Panc1 (cell line): ENCODE data around the gene KIF26A. TPM values are rescaled to one million over a fixed set of nuclear protein-coding genes. Genes with fewer than 3 reads are reported as not detected.

Source experiments
- ATAC-seq: fragments of 200-7000 bp; cut with Tn5 transposase; 2 replicates; pipeline ENCODE4 v1.9.1; 2020; ENCODE audit warnings: mild to moderate bottlenecking, moderate library complexity
- BruUV-seq: library from RNA; stranded (reverse); fragments of 400-500 nt; replicated peaks from 2 replicates; lab custom pipeline; 2021; lab: Mats Ljungman, UMichigan
- CTCF ChIA-PET: fragments of 300-600 bp; sonication (Branson Sonifier 250); formaldehyde crosslinking; loops from one replicate; lab custom pipeline; 2022; ENCODE audit warnings: antibody characterized with exemption; lab: Charles Lee
- POLR2A ChIA-PET: fragments of 300-600 bp; sonication (Branson Sonifier 250); formaldehyde crosslinking; loops from one replicate; lab custom pipeline; 2022; ENCODE audit warnings: antibody characterized with exemption; lab: Charles Lee
- DNase-seq: peaks from one replicate; pipeline ENCODE4 v3.0.0-alpha.2; 2010; ENCODE audit warnings: low read depth, low spot score
- H3K27ac ChIP-seq: 2 replicates; pipeline ENCODE4 v1.5.1; 2011; ENCODE audit warnings: mild to moderate bottlenecking, low read length, inconsistent platforms
- H3K27me3 ChIP-seq: fragments of 200-500 bp; sonication (Bioruptor generic); 2 replicates; pipeline ENCODE4 v1.6.0; 2014; ENCODE audit warnings: low read length, inconsistent platforms; ENCODE audit not compliant: control insufficient read depth, insufficient read depth
- H3K36me3 ChIP-seq: fragments of 200-500 bp; sonication (Bioruptor generic); 2 replicates; pipeline ENCODE4 v1.5.1; 2014; ENCODE audit warnings: inconsistent platforms, mild to moderate bottlenecking, low read length, moderate library complexity; ENCODE audit not compliant: control insufficient read depth, insufficient read depth
- H3K4me1 ChIP-seq: 2 replicates; pipeline ENCODE4 v1.5.1; 2011; ENCODE audit warnings: inconsistent platforms, mild to moderate bottlenecking, low read length, moderate library complexity; ENCODE audit not compliant: control insufficient read depth, insufficient read depth
- H3K4me3 ChIP-seq, 2 experiments: 2 replicates each; pipeline ENCODE4 v1.5.1; 2011 to 2012; ENCODE audit warnings: low read depth in 2 of 2, low read length in 2 of 2, mild to moderate bottlenecking in 2 of 2, inconsistent platforms in 1 of 2, moderate library complexity in 1 of 2
- H3K9me3 ChIP-seq: fragments of 200-500 bp; sonication (Bioruptor generic); 2 replicates; pipeline ENCODE4 v1.5.1; 2014; ENCODE audit warnings: low read depth, mild to moderate bottlenecking, inconsistent platforms, low read length, moderate library complexity; ENCODE audit not compliant: control insufficient read depth, insufficient read depth
- POLR2AphosphoS5 ChIP-seq: IDR thresholded peaks from 2 replicates; pipeline ENCODE4 v1.6.1; 2012; ENCODE audit warnings: mild to moderate bottlenecking, low read depth, low read length, moderate library complexity
- SIN3A ChIP-seq: IDR thresholded peaks from 2 replicates; pipeline ENCODE4 v1.6.1; 2012; ENCODE audit warnings: low read depth, mild to moderate bottlenecking, low read length, moderate library complexity, borderline replicate concordance; ENCODE audit not compliant: insufficient read depth
- TCF7L2 ChIP-seq: IDR thresholded peaks from 2 replicates; pipeline ENCODE4 v1.6.1; 2011; ENCODE audit warnings: mild to moderate bottlenecking, low read depth, low read length, inconsistent platforms
- in situ Hi-C: cut with HindIII; loops from 2 replicates; pipeline ENCODE4 v1.10.0; 2016; ENCODE audit warnings: low sequenced_read_pairs, low pct_unique_long_range_greater_than_20kb
- intact Hi-C: fragments of 100-400 bp; cut with micrococcal nuclease; formaldehyde crosslinking; loops from one replicate; pipeline ENCODE4 v1.10.0; 2022; ENCODE audit not compliant: unreplicated experiment
- total RNA-seq: library from RNA; stranded (reverse); gene quantifications from one replicate; pipeline ENCODE4 v1.2.1, GENCODE V29; 2021; ENCODE audit not compliant: unreplicated experiment
- TF ChIP-seq, protein P1 (sequence below): fragments of 450-650 bp; IDR thresholded peaks from 2 replicates; pipeline ENCODE4 v1.5.1; 2017; ENCODE audit warnings: mild to moderate bottlenecking
- TF ChIP-seq, protein P2 (sequence below), 2 experiments: IDR thresholded peaks; 2 replicates each; pipeline ENCODE4 v1.6.1; 2011 to 2012; ENCODE audit warnings: low read depth in 2 of 2, control low read depth in 1 of 2, low read length in 1 of 2, mild to moderate bottlenecking in 1 of 2, moderate library complexity in 1 of 2; ENCODE audit not compliant: insufficient read depth in 1 of 2

KIF26A gene
- total RNA-seq, 1 experiment from 2014 or later: 4.4 TPM

DNA sequence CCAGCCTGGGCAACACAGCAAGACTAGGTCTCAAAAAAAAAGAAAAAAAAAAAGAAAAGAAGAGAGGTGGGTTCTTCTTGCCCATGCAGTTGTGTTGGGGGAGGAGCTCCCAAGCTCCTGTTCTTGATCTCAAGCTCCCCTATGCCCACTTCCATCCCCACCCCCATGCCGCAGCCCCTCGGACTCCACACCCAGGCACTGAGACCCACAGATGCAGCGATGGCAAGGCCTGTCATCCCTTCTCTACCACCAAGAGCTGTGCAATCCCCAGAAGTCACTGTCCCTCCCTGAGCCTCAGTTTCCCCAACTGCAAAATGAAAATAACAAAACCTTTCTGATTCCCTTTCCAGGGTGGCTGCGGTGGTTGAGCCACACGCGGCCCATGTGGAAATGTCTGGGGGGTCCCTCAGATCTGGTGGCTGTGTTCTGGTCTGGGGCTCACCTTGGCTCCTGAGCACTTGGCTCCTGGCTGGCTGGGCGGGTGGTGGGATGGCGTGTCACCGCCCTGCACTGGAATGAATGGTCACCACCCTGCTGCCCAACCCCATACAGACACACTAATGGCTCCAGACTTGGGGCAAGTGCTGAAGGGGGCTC is 22.6 kb upstream of the KIF26A start:
- ChIA-PET CTCF (no interaction called here), POLR2A (interaction anchor here (0.6 kb wide), 1 partner anchor 327 kb away, joined by 6 read pairs; no protein-coding TSS in a partner anchor)
- no peaks in the 10 kb centered on the region for H3K4me1 ChIP-seq
- H3K9me3 ChIP-seq: no peaks in the 10 kb centered on the region
- BruUV-seq: no TSS peak
- H3K27me3 ChIP-seq: no peaks in the 10 kb centered on the region; the same call in 1 of the 2 replicates
- intact Hi-C loops: no loop called here
- no peaks in the 10 kb centered on the region; the same call in 1 of the 2 replicates for H3K36me3 ChIP-seq
- TF ChIP-seq, protein P1, sequence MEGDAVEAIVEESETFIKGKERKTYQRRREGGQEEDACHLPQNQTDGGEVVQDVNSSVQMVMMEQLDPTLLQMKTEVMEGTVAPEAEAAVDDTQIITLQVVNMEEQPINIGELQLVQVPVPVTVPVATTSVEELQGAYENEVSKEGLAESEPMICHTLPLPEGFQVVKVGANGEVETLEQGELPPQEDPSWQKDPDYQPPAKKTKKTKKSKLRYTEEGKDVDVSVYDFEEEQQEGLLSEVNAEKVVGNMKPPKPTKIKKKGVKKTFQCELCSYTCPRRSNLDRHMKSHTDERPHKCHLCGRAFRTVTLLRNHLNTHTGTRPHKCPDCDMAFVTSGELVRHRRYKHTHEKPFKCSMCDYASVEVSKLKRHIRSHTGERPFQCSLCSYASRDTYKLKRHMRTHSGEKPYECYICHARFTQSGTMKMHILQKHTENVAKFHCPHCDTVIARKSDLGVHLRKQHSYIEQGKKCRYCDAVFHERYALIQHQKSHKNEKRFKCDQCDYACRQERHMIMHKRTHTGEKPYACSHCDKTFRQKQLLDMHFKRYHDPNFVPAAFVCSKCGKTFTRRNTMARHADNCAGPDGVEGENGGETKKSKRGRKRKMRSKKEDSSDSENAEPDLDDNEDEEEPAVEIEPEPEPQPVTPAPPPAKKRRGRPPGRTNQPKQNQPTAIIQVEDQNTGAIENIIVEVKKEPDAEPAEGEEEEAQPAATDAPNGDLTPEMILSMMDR: no peak
- TF ChIP-seq, protein P2, sequence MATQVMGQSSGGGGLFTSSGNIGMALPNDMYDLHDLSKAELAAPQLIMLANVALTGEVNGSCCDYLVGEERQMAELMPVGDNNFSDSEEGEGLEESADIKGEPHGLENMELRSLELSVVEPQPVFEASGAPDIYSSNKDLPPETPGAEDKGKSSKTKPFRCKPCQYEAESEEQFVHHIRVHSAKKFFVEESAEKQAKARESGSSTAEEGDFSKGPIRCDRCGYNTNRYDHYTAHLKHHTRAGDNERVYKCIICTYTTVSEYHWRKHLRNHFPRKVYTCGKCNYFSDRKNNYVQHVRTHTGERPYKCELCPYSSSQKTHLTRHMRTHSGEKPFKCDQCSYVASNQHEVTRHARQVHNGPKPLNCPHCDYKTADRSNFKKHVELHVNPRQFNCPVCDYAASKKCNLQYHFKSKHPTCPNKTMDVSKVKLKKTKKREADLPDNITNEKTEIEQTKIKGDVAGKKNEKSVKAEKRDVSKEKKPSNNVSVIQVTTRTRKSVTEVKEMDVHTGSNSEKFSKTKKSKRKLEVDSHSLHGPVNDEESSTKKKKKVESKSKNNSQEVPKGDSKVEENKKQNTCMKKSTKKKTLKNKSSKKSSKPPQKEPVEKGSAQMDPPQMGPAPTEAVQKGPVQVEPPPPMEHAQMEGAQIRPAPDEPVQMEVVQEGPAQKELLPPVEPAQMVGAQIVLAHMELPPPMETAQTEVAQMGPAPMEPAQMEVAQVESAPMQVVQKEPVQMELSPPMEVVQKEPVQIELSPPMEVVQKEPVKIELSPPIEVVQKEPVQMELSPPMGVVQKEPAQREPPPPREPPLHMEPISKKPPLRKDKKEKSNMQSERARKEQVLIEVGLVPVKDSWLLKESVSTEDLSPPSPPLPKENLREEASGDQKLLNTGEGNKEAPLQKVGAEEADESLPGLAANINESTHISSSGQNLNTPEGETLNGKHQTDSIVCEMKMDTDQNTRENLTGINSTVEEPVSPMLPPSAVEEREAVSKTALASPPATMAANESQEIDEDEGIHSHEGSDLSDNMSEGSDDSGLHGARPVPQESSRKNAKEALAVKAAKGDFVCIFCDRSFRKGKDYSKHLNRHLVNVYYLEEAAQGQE (IDR thresholded peaks at IDR 0.05; ENCODE audit: insufficient read depth in 1 of 2, low read depth in 2 of 2, low read length in 1 of 2): no peak
- TF ChIP-seq SIN3A (no peak), TCF7L2 (no peak), POLR2AphosphoS5 (no peak)
- DNase-seq (no peak), ATAC-seq (no peak)
- in situ Hi-C loops: no loop called here
- no peak overlapping the region for H3K27ac ChIP-seq
- no peak overlapping the region for H3K4me3 ChIP-seq

DNA sequence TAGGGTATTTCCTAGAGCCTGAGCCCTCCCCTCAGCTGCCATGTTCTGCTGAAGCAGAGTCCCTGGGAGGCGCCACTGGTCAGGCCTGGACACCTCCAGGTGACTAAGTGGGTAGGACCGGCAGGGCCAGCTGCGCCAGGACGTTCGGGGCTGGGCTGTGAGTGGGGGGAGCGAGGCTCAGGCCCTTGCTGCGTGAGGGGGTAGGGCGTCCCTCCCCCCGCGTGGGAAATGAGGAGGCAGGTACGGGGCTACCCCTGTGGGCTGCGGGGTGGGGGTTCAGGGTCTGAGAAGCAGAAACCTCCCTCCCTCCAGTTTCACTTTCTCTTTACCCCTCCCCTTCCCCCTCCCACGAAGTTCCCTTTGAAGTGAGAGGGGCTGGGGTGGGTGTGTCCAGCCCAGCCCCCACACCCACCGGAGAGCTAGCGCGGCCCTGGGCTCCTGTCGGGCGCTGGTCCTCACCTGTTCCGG is 22.1 kb upstream of the KIF26A start:
- POLR2A ChIA-PET: interaction anchor here (0.6 kb wide), 1 partner anchor 327 kb away, joined by 6 read pairs; no protein-coding TSS in a partner anchor
- ATAC-seq (no peak), DNase-seq (no peak)
- in situ Hi-C loops: no loop called here
- H3K27ac ChIP-seq: no peak overlapping the region
- no peak for TF ChIP-seq SIN3A
- TF ChIP-seq, protein P2 (IDR thresholded peaks at IDR 0.05; ENCODE audit: insufficient read depth in 1 of 2, low read depth in 2 of 2, low read length in 1 of 2): no peak
- no peak for TF ChIP-seq POLR2AphosphoS5
- TF ChIP-seq, protein P1: no peak
- H3K4me1 ChIP-seq: no peaks in the 10 kb centered on the region
- H3K9me3 ChIP-seq: no peaks in the 10 kb centered on the region
- intact Hi-C loops: no loop called here
- H3K36me3 ChIP-seq: no peaks in the 10 kb centered on the region; the same call in 1 of the 2 replicates
- peak overlapping the region; percentile 31 to 37 for H3K4me3 ChIP-seq
- no peaks in the 10 kb centered on the region; the same call in 1 of the 2 replicates for H3K27me3 ChIP-seq
- CTCF ChIA-PET: no interaction called here
- no TSS peak for BruUV-seq
